Esophagus squamous epithelium (tissue), 5 donors: ENCODE results near the gene UCN. TPM values are rescaled to one million over a fixed set of nuclear protein-coding genes. Genes with fewer than 3 reads are reported as not detected.

Source experiments
- DNase-seq: peaks from one replicate; lab custom pipeline; 2025; lab: John Stamatoyannopoulos, UW
- H3K27ac ChIP-seq, 4 donors: fragments of 200-600 bp; sonication (generic); one replicate each; pipeline ENCODE4 v1.5.1; 2016 to 2019; ENCODE audit warnings: mild to moderate bottlenecking in 1 of 4
- H3K27me3 ChIP-seq, 4 donors: fragments of 200-600 bp; sonication (generic); 1 replicate in 3 of 4; 2 replicates in 1 of 4; pipeline versions ENCODE4 v1.5.1 to v1.6.0; 2017 to 2021; ENCODE audit warnings: antibody characterized with exemption in 1 of 4
- H3K36me3 ChIP-seq, 3 donors: fragments of 200-600 bp; sonication (generic); one replicate each; pipeline ENCODE4 v1.5.1; 2016 to 2019
- H3K4me1 ChIP-seq, 3 donors: fragments of 200-600 bp; sonication (generic); one replicate each; pipeline ENCODE4 v1.5.1; 2017 to 2019
- H3K4me3 ChIP-seq, 4 donors: fragments of 200-600 bp; sonication (generic); 1 replicate in 3 of 4; 2 replicates in 1 of 4; pipeline ENCODE4 v1.5.1; 2016 to 2019; ENCODE audit warnings: mild to moderate bottlenecking in 2 of 4, moderate library complexity in 1 of 4
- H3K9me3 ChIP-seq, 3 donors: fragments of 200-600 bp; sonication (generic); one replicate each; pipeline ENCODE4 v1.5.1; 2016 to 2019
- POLR2A ChIP-seq, 4 donors: fragments of 450-650 bp; IDR thresholded peaks; one replicate each; pipeline ENCODE4 v1.6.1; 2017; ENCODE audit warnings: antibody characterized with exemption in 4 of 4, mild to moderate bottlenecking in 4 of 4, moderate library complexity in 3 of 4
- WGBS, 2 donors: methylation state at CpG; one replicate each; pipeline ENCODE4 v1.1.5; 2018; 5-methylcytosine and 5-hydroxymethylcytosine counted together
- intact Hi-C: fragments of 100-400 bp; cut with DNase I; formaldehyde crosslinking; loops from one replicate; pipeline ENCODE4 v1.15.0; 2022
- total RNA-seq, 4 donors: library from RNA; depleted of rRNA; stranded (reverse); fragments of >200 nt; gene quantifications; one replicate each; pipeline ENCODE4 v1.1.0, GENCODE V29; 2016
- TF ChIP-seq, protein P1 (sequence below), 6 experiments: fragments of 450-650 bp in 4 of 6; fragments of 200-600 bp in 2 of 6; sonication (generic) in 2 of 6; IDR thresholded peaks; one replicate each; pipeline ENCODE4 v1.5.1; 2016 to 2019; ENCODE audit warnings: antibody characterized with exemption in 6 of 6, mild to moderate bottlenecking in 4 of 6, moderate library complexity in 4 of 6
- donor health status: DM: yes; HTN: yes; CAD: no.

The UCN gene
- total RNA-seq, 4 donors from 2014 or later: 1.1 TPM; not detected in 3

DNA sequence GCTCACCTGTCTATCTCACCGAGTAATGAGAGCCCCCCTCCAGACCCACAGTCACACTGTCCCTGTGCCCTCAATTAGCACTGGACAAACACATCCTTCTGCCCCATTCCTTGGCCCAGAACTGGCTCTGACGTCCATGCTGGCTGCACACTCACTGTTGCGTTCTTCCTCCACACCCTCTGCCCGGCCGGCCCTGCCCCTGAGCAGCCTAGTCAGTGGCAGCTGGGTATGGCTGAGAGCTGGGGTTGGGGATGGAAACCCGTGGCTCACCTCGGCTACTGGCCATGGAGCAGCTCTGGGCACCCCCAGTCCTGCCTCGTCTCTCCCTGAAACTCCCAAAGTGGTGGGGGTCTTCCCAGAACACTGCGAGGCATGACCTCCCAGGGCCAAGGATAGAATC lies 6.5 kb upstream of the UCN start:
- Histone ChIP-seq H3K36me3 (peaks cover 0 to 53% (median 0%) of the 10 kb centered on the region in 3 donors), H3K27ac (no peak overlapping the region), H3K27me3 (no peaks in the 10 kb centered on the region), H3K4me1 (no peaks in the 10 kb centered on the region), H3K9me3 (no peaks in the 10 kb centered on the region), H3K4me3 (no peak overlapping the region)
- intact Hi-C loops: no loop called here
- WGBS, 2 donors: 63 to 81% methylated on average over 3 to 7 of the region's 9 CpGs
- DNase-seq: no peak
- TF ChIP-seq, protein P1, sequence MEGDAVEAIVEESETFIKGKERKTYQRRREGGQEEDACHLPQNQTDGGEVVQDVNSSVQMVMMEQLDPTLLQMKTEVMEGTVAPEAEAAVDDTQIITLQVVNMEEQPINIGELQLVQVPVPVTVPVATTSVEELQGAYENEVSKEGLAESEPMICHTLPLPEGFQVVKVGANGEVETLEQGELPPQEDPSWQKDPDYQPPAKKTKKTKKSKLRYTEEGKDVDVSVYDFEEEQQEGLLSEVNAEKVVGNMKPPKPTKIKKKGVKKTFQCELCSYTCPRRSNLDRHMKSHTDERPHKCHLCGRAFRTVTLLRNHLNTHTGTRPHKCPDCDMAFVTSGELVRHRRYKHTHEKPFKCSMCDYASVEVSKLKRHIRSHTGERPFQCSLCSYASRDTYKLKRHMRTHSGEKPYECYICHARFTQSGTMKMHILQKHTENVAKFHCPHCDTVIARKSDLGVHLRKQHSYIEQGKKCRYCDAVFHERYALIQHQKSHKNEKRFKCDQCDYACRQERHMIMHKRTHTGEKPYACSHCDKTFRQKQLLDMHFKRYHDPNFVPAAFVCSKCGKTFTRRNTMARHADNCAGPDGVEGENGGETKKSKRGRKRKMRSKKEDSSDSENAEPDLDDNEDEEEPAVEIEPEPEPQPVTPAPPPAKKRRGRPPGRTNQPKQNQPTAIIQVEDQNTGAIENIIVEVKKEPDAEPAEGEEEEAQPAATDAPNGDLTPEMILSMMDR (IDR thresholded peaks at IDR 0.05): no peak
- no peak for TF ChIP-seq POLR2A (IDR thresholded peaks at IDR 0.05)

DNA sequence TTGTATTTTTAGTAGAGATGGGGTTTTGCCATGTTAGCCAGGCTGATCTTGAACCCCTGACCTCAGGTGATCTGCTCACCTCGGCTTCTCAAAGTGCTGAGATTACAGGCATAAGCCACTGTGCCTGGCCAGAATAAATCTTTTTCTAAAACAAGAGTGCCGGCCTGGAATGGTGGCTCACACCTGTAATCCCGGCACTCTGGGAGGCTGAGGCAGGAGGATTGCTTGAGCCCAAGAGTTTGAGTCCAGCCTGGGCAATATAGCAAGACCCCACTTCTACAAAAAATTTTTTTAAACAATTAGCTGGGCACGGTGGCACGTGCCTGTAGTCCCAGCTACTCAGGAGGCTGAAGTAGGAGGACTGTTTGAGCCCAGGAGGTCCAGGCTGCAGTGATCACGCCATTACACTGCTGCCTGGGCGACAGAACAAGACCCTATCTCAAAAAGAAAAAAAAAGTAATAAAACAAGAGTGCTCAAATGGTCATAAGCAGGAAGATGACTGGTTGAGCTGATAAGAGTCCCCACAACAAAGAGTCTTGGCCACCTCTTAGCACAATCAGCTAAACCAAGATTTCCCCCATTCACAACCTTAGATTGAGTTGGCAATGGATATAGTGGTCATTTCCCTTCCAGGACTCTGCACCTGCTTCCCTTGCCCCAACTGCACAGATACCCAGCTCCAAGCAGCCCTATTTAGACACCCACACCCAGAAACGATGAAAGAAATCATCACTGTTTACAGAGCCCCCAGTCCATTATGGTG lies 5.8 kb upstream of the UCN start:
- H3K4me1 ChIP-seq: no peaks in the 10 kb centered on the region
- intact Hi-C loops: no loop called here
- H3K27ac ChIP-seq: no peak overlapping the region
- H3K9me3 ChIP-seq: no peaks in the 10 kb centered on the region
- no peaks in the 10 kb centered on the region for H3K27me3 ChIP-seq
- peaks cover 0 to 59% (median 0%) of the 10 kb centered on the region in 3 donors for H3K36me3 ChIP-seq
- WGBS, 2 donors: 89% methylated on average over 6 to 8 of the region's 8 CpGs
- DNase-seq: no peak
- TF ChIP-seq POLR2A (IDR thresholded peaks at IDR 0.05): no peak
- TF ChIP-seq, protein P1 (IDR thresholded peaks at IDR 0.05): no peak
- no peak overlapping the region for H3K4me3 ChIP-seq

- Histone ChIP-seq H3K4me1 (peaks cover 8 to 16% (median 12%) of the 10 kb centered on the region in 3 donors), H3K27ac (no peak overlapping the region), H3K4me3 (no peak overlapping the region), H3K27me3 (peaks cover 3 to 19% (median 12%) of the 10 kb centered on the region in 4 donors), H3K9me3 (no peaks in the 10 kb centered on the region), H3K36me3 (peaks cover 0 to 46% (median 0%) of the 10 kb centered on the region in 3 donors)
- intact Hi-C loops: no loop called here
- no peak for DNase-seq
- 92 to 96% methylated on average over 3 of the region's 3 CpGs for WGBS, 2 donors
- TF ChIP-seq, protein P1 (IDR thresholded peaks at IDR 0.05): no peak
- TF ChIP-seq POLR2A (IDR thresholded peaks at IDR 0.05): no peak
Measured at GRCh38 chr2:27312152-27312551, 3.9 kb upstream of the UCN start.

GRCh38 chr2:27309651-27310050 lies 1.4 kb upstream of the UCN start:
- intact Hi-C loops: loop anchor here (10.0 kb wide), 1 partner anchor 215 kb away; no protein-coding TSS in a partner anchor
- no peak overlapping the region for H3K27ac ChIP-seq
- no peak for DNase-seq
- TF ChIP-seq, protein P1 (IDR thresholded peaks at IDR 0.05): no peak
- H3K27me3 ChIP-seq: peaks cover 12 to 44% (median 20%) of the 10 kb centered on the region in 4 donors
- WGBS, 2 donors: 82 to 85% methylated on average over 6 of the region's 6 CpGs
- H3K36me3 ChIP-seq: peaks cover 0 to 29% (median 0%) of the 10 kb centered on the region in 3 donors
- no peak overlapping the region for H3K4me3 ChIP-seq
- no peaks in the 10 kb centered on the region for H3K9me3 ChIP-seq
- peaks cover 16 to 27% (median 20%) of the 10 kb centered on the region in 3 donors for H3K4me1 ChIP-seq
